Fibroblast of the aortic adventitia (primary cell): Measurements from ENCODE around the gene DDX1. TPM values are rescaled to one million over a fixed set of nuclear protein-coding genes. Genes with fewer than 3 reads are reported as not detected.

Source experiments
- DNase-seq: peaks from one replicate; pipeline ENCODE4 v3.0.0-alpha.2; 2010; ENCODE audit warnings: low read depth
- H3K4me3 ChIP-seq: 2 replicates; pipeline ENCODE4 v1.5.1; 2011; ENCODE audit warnings: low read depth, mild to moderate bottlenecking, control low read depth, low read length, moderate library complexity
- CTCF ChIP-seq: IDR thresholded peaks from 2 replicates; pipeline ENCODE4 v1.5.1; 2011; ENCODE audit warnings: mild to moderate bottlenecking, low read length, control low read depth, inconsistent platforms; ENCODE audit not compliant: insufficient read depth
- total RNA-seq: library from RNA; depleted of rRNA; stranded (reverse); fragments of >200 nt; gene quantifications from 2 replicates; pipeline ENCODE4 v1.2.3, GENCODE V29; 2012; ENCODE audit warnings: low replicate concordance

Gene DDX1
- total RNA-seq, 1 donor = 110 TPM

DNA sequence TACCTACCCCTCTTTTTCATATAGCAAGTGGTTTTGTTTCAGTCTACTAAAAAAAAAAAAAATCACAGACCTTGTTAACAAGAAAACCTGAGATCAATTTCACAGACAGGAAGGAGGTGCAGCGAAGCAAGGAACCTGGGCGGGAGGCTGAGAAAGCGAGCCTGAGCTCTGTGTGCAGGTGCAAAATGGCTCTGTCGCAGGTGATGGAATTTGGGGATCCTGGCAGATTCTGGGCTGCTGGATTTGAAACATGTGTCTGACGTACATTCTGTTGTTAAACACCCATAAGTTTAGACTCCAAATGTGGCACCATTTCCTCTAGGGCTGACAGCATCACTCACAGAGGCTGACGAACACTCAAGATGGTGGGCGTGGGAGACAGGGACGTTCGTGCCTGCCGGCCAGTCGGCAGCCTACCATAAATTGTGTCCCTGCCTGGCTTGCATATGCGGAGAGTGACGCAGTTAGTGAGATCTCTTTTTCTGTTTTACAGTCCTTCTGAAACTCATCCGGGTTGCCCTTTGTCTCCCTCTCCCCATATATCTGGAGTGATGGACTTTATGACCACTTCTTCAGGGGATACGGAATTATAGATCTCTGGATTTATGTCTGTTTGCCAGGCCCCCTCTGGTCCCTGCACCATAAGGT is 8.8 kb upstream of the DDX1 start:
- TF ChIP-seq CTCF = no peak
- DNase-seq = no peak
- H3K4me3 ChIP-seq = no peak overlapping the region

DNA sequence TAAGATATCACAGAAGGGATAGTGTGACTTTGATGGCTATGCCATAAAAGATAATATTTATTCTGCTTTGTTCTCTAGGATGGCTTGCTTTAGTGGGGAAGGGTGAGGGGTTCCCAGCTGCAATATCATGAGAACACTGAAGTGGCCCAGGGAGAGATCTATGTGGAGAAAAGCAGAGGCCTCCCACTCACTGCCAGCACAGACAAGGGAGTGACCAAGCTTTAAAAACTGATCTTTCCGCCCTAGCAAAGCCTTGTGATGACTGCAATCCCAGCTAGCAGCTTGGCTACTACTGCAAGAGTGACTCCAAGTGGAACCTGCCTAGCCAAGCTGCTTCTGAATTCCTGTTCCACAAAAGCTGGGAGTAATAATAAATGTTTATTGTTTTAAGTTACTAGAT is 7.8 kb upstream of the DDX1 start:
- no peak for DNase-seq
- no peak for TF ChIP-seq CTCF
- H3K4me3 ChIP-seq = no peak overlapping the region

DNA sequence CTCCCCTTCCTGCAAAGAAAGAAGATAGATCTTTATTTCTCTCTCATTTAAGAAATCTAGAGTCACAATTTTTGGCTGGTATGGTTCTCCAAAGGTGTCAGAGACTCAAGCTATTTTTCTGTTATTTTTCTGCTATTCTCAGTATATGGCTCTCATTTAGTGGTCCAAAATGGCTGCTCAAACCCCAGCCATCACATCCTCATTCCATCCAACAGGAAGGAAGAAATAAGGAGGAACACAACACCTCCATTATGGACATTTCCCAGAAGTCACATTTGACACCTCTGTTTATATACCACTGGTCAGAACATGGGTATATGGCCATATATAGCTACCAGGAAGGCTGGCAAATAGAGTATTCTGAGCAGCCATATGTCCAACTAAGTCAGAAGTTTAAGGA is 7.4 kb upstream of the DDX1 start:
- H3K4me3 ChIP-seq = no peak overlapping the region
- no peak for TF ChIP-seq CTCF

DNA sequence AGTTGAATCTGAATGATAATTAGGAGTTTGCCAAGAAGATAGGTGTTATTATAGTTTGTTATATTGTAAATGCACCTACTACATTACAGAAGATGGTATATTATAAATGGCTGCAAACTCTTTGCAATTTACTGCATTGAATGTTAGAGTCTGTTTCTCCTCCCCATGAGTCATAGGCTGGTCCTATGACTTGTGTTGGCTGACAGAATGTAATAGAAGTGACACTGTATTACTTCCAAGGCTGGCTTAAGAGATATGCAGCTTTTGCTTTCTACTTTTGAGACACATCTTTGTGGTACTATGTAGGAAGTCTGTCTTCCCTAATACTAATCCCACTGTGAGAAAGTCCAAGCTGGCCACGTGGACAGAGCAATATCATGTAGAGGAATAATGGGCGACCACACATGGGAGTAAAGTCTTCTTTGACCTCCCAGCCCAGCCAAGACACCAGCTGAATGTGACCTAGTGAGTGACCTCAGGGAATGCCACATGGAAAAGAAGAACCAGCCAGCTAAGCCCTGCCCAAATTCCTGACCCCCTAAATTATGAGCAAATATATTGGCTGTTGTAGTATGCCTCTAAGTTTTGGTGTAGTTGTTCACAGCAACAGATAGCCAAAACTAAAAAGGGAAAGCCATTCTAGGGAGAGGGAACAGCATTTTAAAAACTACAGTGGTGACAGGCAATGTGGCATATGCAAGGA is 6.8 kb upstream of the DDX1 start:
- no peak overlapping the region for H3K4me3 ChIP-seq
- no peak for TF ChIP-seq CTCF
- peak; percentile 20 for DNase-seq

More for the DNA sequence above, 7.4 kb upstream of the DDX1 start:
- no peak for DNase-seq

GRCh38 chr2:15588329-15588919 is 3.2 kb upstream of the DDX1 start:
- no peak overlapping the region for H3K4me3 ChIP-seq
- peak; percentile 46 for TF ChIP-seq CTCF
- DNase-seq = peak; percentile 59

GRCh38 chr2:15591373-15591691 is 336 bp upstream of the DDX1 start:
- peak overlapping the region; percentile 88 for H3K4me3 ChIP-seq
- no peak for DNase-seq
- no peak for TF ChIP-seq CTCF
